Transverse colon (tissue), 4 donors: Measurements from ENCODE around the gene TBC1D16.

Source experiments
- CTCF ChIP-seq, 5 experiments: fragments of 200-600 bp in 3 of 5; fragments of 450-650 bp in 2 of 5; sonication (generic) in 3 of 5; IDR thresholded peaks; 1 replicate in 2 of 5; 2 replicates in 3 of 5; pipeline ENCODE4 v1.5.1; 2016 to 2017; ENCODE audit warnings: antibody characterized with exemption in 5 of 5, inconsistent platforms in 3 of 5, mild to moderate bottlenecking in 2 of 5, moderate library complexity in 1 of 5
- EP300 ChIP-seq: sonication (generic); formaldehyde crosslinking; IDR thresholded peaks from one replicate; pipeline ENCODE4 v1.6.1; 2017; ENCODE audit warnings: antibody characterized with exemption, low read depth
- POLR2A ChIP-seq: fragments of 450-650 bp; IDR thresholded peaks from one replicate; pipeline ENCODE4 v1.6.1; 2016; ENCODE audit warnings: antibody characterized with exemption, mild to moderate bottlenecking, moderate library complexity
- POLR2AphosphoS5 ChIP-seq, 3 donors: sonication (generic); formaldehyde crosslinking; IDR thresholded peaks; one replicate each; pipeline ENCODE4 v1.6.1; 2016; ENCODE audit warnings: antibody characterized with exemption in 3 of 3

DNA sequence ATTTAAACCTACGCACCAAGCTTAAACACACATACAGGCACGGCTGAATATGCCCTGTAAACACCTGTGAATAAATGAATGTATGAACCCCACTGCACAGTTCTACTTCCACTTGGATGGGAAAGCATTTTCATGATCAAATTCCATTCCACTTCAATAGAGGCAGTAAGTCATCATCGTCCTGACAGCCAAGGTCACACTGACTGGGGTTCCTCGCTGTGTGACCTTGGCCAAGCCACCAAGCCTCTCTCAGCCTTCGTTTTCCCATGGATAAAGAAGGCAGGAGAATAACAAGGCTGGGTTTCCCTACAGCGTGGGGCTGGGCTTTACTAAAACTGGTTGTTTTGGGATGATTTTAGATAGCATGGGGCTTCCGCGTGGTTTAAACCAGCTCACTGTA lies 82.8 kb downstream of the TBC1D16 start:
- no peak for TF ChIP-seq CTCF (IDR thresholded peaks at IDR 0.05)
- TF ChIP-seq POLR2A, result no peak
- TF ChIP-seq POLR2AphosphoS5 (IDR thresholded peaks at IDR 0.05), result no peak
- TF ChIP-seq EP300, result no peak
